NCI-H2227 (cell line): ENCODE results near the gene EP400.

Experiments
- DNase-seq: peaks from one replicate; lab custom pipeline; 2025; ENCODE audit not compliant: unreplicated experiment; lab: John Stamatoyannopoulos, UW

EP400 gene, protein sequence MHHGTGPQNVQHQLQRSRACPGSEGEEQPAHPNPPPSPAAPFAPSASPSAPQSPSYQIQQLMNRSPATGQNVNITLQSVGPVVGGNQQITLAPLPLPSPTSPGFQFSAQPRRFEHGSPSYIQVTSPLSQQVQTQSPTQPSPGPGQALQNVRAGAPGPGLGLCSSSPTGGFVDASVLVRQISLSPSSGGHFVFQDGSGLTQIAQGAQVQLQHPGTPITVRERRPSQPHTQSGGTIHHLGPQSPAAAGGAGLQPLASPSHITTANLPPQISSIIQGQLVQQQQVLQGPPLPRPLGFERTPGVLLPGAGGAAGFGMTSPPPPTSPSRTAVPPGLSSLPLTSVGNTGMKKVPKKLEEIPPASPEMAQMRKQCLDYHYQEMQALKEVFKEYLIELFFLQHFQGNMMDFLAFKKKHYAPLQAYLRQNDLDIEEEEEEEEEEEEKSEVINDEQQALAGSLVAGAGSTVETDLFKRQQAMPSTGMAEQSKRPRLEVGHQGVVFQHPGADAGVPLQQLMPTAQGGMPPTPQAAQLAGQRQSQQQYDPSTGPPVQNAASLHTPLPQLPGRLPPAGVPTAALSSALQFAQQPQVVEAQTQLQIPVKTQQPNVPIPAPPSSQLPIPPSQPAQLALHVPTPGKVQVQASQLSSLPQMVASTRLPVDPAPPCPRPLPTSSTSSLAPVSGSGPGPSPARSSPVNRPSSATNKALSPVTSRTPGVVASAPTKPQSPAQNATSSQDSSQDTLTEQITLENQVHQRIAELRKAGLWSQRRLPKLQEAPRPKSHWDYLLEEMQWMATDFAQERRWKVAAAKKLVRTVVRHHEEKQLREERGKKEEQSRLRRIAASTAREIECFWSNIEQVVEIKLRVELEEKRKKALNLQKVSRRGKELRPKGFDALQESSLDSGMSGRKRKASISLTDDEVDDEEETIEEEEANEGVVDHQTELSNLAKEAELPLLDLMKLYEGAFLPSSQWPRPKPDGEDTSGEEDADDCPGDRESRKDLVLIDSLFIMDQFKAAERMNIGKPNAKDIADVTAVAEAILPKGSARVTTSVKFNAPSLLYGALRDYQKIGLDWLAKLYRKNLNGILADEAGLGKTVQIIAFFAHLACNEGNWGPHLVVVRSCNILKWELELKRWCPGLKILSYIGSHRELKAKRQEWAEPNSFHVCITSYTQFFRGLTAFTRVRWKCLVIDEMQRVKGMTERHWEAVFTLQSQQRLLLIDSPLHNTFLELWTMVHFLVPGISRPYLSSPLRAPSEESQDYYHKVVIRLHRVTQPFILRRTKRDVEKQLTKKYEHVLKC (N-terminal part only)

DNA sequence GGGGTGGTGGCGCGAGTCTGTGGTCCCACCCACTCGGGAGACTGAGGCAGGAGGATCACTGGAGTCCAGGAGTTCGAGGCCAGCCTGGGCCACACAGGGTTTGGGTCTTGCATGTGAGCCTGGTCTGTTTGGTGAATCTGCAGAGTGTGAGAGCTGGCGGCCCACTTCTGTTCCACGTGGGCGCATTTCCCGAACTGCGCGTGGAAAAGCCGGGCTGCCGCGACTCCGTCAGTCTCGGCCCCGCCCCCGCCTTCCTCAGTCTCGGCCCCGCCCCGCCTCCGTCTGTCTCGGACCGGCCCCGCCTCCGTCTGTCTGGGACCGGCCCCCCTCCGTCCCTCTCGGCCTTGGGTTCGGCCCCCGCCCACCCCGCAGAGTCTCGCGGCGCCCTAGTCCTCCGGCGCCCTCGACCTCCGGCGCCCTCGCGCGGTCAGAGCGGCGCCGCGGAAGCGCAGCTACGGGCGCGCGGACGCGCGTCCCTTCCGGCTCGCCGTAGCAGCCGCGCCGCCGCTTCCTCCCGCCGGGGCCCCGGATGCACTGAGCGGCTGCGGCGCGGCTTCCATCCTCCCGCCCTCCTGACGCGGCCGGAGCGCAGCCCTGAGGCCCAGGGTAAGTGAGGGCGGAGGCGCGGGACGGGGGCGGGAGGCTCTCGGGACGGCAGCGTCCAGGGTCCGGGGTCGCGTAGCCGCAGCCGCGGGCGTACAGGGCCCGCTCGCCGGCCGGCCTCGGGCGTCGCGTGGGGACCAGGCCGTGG lies at the start of gene EP400:
Gene EP400, plus strand, starts transcription at position 512 of the 751 bp plus-strand sequence. CDS start 10,678 bp downstream, outside the sequence.
- peak; percentile 96 for DNase-seq

DNA sequence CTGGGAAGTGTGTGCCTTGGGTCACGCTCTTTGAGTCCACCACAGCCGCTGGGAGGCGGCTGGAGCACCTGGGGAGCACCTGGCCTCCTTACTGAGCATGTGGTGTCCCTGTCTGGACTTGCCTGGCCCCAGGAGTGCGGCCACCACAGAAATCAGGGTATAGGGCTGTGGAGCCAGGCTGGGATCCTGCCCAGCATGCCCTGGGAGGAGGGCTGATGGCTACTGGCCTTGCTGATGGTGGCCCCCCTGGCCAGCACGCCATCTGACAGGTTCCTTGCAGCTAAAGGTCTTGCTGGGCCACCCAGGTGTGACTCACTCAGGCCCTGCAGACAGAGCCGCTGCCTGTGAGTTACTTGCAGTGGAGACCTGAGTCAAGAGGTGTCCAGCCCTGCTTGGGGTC lies 49.3 kb upstream of the EP400 start:
- no peak for DNase-seq

DNA sequence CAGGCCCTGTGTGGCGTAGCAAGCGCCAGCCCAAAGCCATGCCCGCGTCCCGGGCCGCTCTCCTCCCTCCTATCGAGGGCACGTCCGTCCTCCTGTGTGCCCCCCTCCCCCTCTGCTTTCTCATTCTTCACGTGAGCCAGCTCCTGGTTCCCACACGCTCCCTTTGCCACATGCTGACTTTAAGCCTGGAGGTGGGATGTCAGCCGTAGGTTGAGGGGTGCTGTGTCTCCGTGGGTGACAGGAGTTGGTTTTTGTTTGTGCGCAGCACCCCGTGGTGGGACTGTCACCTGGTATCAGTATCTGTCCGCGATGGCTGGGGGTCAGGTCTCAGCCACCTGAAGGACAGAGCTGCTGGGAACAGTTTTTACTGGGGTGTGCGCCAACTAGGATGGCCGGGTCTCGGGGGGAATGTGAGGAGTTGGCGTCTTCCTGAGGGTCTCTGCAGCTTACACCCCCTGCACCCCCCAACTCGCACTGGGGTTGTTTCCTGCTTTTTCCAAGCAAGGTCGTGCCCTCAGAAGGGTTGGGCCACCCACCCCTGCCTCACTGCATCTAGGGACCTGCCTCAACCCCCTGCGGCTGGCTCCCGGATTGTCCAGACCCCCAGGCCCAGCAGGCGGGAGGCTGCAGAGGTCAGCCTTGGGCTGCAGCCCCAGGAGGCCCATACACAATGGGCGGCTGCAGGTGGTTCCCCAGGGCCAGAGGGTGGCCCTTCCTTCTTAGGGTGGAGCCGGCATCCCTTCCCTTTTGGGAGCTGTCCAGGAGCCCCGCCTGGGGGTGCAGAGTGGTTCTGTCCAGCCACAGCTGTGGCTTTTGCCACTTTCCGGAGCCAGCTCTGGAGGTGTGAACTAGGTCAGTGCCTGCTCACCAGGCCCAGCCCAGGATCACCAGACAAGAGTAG lies 48.1 kb upstream of the EP400 start:
- DNase-seq = no peak

DNA sequence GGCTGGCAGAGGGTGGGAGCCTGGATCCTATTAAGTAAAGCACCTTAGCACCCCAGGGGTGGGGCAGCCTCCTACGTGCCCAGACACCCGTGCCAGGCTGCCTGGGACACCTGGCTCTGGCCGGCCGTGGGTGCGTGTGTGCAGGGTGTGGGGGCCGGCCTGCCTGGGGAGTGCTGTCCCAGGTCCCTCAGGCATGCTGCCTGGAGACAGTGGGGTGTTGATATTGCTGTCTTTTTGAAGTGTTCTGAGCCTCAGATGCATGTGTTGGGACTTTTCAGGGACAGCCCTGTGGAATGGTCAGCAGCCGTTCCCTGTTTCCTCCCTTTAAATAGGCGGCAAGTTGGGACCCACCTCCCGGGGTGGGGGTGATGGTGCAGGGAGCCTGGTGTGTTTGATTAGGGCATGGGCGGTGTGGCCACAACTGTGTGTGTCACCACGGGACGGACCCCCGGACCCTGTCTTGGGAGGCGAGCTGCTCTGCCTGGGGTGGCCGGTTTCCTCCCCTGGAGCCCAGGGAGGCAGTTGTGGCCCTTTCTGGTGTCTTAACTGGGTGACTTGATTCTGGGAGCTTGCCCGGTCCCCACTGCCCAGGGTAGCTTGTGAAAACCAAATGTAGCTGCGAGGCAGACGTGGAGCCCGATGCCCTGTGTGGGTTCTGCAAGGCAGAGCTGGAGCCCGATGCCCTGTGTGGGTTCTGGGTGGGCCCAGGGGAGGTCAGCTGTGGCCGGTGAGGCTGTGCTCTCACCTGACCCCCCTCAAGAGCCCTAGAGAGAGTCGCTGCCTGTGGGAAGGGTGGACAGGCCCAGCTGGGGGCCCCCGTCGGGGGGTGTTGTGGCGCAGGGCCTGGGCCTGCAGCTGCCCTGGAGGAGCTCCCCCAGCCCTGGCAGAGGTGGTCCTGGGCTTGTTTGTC lies 47.2 kb upstream of the EP400 start:
- no peak for DNase-seq

GRCh38 chr12:131903270-131904255 lies 46.2 kb upstream of the EP400 start:
- DNase-seq = no peak

DNA sequence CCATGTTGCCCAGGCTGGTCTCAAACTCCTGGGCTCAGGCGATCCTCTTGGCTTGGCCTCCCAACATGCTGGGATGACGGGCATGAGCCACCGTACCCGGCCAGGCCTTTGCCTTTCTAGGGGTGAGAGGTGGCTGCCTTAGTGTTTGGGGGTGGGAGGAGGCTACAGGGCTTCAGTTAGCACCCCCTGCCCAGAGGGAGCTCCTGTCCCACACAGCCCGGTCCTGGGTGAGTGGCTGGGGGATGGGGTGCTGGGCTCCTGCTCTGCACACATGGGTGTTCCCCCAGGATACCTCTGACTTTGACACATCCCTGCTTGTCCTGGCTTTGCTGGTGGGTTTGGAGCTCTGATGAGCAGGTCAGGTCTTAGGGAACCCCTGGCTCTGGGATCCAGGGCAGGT lies 45.4 kb upstream of the EP400 start:
- DNase-seq = no peak

DNA sequence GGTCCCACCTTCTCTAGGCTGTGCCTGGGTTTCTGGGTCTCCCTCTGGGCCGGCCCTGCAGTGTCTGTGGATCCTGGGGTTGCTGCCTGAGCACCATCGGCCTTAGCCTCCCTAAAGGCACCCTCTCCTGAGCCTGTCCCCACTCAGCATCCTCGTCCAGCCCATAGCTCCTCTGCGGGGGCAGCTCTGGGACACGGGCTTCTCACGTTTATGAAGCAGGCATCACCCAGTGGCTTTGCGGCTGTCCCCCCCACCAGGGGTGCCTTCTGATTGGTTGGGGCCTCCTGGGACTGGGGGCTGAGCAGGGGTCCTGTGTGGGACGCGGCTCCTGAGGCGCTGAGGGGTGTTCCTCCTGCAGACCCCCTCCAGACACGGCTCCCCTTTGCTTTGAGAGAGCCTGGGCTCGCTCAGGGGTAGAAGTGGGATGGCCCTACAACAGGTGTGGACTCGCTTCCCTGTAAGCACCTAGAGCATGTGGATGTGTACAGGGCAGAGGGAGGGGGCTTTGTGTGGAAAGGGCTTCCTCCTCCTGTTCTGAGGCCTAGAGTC lies 44.6 kb upstream of the EP400 start:
- DNase-seq = no peak

GRCh38 chr12:131905630-131906091 lies 44.1 kb upstream of the EP400 start:
- DNase-seq = no peak

GRCh38 chr12:131907379-131908091 lies 42.2 kb upstream of the EP400 start:
- DNase-seq = no peak

- DNase-seq = no peak
Observed at GRCh38 chr12:131908092-131909080, 41.4 kb upstream of the EP400 start.

DNA sequence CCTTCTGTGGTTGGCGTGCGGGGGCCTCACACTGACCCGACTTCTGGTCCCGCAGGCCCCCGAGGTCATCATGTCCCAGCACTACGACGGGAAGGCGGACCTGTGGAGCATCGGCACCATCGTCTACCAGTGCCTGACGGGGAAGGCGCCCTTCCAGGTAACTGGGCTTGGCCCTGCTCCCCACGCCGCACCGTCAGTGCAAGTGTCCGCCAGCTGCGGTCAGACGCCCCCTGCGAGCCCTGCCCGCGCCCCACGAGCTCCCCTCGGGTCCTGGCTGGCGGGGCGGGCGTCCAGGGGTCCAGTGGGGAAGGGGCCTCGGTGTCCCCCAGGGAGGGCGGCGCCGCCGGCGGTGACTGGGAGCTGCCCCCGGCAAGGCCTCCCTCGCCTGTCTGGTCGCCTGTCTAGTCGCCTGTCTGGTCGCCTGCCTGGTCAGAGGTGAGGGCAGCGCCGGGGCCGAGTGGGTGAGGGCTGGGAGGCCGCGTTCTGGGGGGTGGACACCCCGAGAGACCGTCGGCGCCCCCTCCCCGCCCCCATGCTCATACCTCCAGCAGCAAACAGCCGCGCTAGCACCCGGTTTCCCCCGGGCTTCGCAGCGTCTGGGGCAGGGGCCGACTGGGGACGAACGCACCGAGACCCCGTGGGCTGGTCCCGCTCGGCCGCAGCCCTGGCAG lies 40.5 kb upstream of the EP400 start:
- DNase-seq = no peak

DNA sequence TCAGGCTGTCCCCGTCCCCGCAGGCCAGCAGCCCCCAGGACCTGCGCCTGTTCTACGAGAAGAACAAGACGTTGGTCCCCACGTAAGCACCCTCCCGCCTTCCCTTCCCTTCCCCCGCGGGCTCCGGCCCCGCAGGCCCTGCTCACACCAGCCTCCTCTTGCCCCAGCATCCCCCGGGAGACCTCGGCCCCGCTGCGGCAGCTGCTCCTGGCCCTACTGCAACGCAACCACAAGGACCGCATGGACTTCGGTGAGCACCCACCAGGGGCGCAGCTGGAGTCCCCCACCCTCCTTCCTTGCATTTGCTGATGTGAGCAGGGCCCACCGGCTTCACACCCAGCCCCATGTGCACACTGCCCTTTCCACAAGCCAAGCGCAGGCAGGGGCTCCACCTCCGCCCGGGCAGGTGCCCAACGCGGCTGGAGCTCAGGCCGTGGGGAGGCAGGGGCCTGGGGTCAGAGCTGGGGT lies 40.0 kb upstream of the EP400 start:
- no peak for DNase-seq

GRCh38 chr12:131910302-131911027 lies 39.3 kb upstream of the EP400 start:
- DNase-seq = no peak
